Thyroid gland (tissue), 4 donors: Measurements from ENCODE around the gene TMEM128. TPM values are rescaled to one million over a fixed set of nuclear protein-coding genes. Genes with fewer than 3 reads are reported as not detected.
"Not testable (repeated sequence)": the region's sequence is repeated elsewhere in the genome, so short reads cannot be mapped to it uniquely, and the experiment has no call there.

Experiments
- DNase-seq, 2 donors: peaks; one replicate each; pipeline ENCODE4 v3.0.0-alpha.2; 2019
- H3K27ac ChIP-seq, 3 donors: fragments of 200-600 bp; sonication (generic); 1 replicate in 2 of 3; 2 replicates in 1 of 3; pipeline ENCODE4 v1.5.1; 2016 to 2019; ENCODE audit warnings: mild to moderate bottlenecking in 1 of 3, moderate library complexity in 1 of 3
- H3K27me3 ChIP-seq: fragments of 200-600 bp; sonication (generic); one replicate; pipeline ENCODE4 v1.5.1; 2019
- H3K36me3 ChIP-seq, 2 donors: fragments of 200-600 bp; sonication (generic); one replicate each; pipeline ENCODE4 v1.5.1; 2016 to 2019
- H3K4me1 ChIP-seq, 2 donors: fragments of 200-600 bp; sonication (generic); one replicate each; pipeline ENCODE4 v1.5.1; 2017 to 2019
- H3K4me3 ChIP-seq, 3 donors: fragments of 200-600 bp; sonication (generic); replicated peaks in 1 of 3; 1 replicate in 2 of 3; 2 replicates in 1 of 3; pipeline ENCODE4 v1.5.1; 2016; ENCODE audit warnings: mild to moderate bottlenecking in 1 of 3
- H3K9me3 ChIP-seq: fragments of 200-600 bp; sonication (generic); one replicate; pipeline ENCODE4 v1.5.1; 2017
- POLR2A ChIP-seq, 2 donors: fragments of 450-650 bp; IDR thresholded peaks; one replicate each; pipeline ENCODE4 v1.6.1; 2017; ENCODE audit warnings: antibody characterized with exemption in 2 of 2, mild to moderate bottlenecking in 2 of 2, moderate library complexity in 1 of 2
- WGBS, 2 donors: methylation state at CpG; one replicate each; pipeline ENCODE4 v1.1.5; 2017; 5-methylcytosine and 5-hydroxymethylcytosine counted together
- intact Hi-C: fragments of 100-400 bp; cut with DNase I; formaldehyde crosslinking; loops from one replicate; pipeline ENCODE4 v1.15.1; 2023
- total RNA-seq, 4 donors: library from RNA; depleted of rRNA; stranded (reverse); fragments of >200 nt; gene quantifications; one replicate each; pipeline ENCODE4 v1.2.3, GENCODE V29; 2016
- TF ChIP-seq, protein P1 (sequence below), 6 experiments: fragments of 200-600 bp in 3 of 6; fragments of 450-650 bp in 3 of 6; sonication (generic) in 3 of 6; IDR thresholded peaks; one replicate each; pipeline ENCODE4 v1.5.1; 2016 to 2019; ENCODE audit warnings: antibody characterized with exemption in 6 of 6, mild to moderate bottlenecking in 2 of 6, inconsistent platforms in 1 of 6, moderate library complexity in 1 of 6

Gene TMEM128
- total RNA-seq, 4 donors from 2014 or later = 24.9 to 36.8 (median 33.5) TPM

DNA sequence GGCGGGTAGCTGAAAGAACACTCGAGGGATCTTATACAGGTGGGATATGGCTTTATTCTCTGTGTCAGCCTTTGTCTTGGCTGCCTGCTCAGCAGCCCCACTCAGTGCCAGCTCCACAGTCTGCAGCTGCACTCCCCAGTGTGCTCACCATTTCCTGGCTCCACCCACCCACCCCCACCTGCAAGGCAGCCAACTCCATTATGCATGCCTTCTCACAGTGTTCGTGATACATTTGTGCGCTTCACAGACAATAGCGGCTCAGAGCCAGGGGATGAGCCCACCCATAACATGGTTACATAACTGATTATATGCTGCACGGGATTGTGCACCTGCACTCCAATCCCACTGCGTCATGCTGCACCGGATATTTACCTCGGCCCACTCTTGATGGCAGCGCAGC is 8.8 kb upstream of the TMEM128 start:
- H3K4me3 ChIP-seq = no peak overlapping the region
- no peaks in the 10 kb centered on the region for H3K4me1 ChIP-seq
- 71 to 76% methylated on average over 10 of the region's 10 CpGs for WGBS, 2 donors
- H3K27ac ChIP-seq = no peak overlapping the region
- H3K27me3 ChIP-seq = no peaks in the 10 kb centered on the region
- H3K36me3 ChIP-seq = no peaks in the 10 kb centered on the region
- DNase-seq = no peak
- intact Hi-C loops = loop anchor here (10.0 kb wide), 1 partner anchor 78 kb away; no protein-coding TSS in a partner anchor
- no peak for TF ChIP-seq POLR2A (IDR thresholded peaks at IDR 0.05)
- TF ChIP-seq, protein P1, sequence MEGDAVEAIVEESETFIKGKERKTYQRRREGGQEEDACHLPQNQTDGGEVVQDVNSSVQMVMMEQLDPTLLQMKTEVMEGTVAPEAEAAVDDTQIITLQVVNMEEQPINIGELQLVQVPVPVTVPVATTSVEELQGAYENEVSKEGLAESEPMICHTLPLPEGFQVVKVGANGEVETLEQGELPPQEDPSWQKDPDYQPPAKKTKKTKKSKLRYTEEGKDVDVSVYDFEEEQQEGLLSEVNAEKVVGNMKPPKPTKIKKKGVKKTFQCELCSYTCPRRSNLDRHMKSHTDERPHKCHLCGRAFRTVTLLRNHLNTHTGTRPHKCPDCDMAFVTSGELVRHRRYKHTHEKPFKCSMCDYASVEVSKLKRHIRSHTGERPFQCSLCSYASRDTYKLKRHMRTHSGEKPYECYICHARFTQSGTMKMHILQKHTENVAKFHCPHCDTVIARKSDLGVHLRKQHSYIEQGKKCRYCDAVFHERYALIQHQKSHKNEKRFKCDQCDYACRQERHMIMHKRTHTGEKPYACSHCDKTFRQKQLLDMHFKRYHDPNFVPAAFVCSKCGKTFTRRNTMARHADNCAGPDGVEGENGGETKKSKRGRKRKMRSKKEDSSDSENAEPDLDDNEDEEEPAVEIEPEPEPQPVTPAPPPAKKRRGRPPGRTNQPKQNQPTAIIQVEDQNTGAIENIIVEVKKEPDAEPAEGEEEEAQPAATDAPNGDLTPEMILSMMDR (IDR thresholded peaks at IDR 0.05) = no peak
- H3K9me3 ChIP-seq = no peaks in the 10 kb centered on the region

DNA sequence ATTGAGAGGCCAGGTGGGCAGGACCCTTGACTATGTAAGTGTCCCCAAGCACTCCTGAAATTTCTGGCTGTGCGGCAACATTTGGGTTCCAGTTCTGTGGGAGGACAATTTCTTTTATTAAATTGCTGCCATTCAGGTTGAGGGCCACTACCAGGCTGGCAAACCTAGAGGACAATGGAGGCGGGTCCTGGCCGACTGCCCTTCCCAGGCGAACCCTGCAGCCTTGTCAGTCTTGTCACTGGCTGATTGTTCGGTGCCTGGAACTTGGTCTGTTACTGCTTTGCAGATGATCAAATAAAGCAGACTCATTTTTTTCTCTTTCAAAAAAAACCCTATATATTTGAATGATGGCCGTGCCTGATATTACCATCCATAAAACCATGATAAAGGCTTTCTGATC is 6.6 kb upstream of the TMEM128 start:
- H3K4me3 ChIP-seq = no peak overlapping the region
- no peak for DNase-seq
- no peaks in the 10 kb centered on the region for H3K9me3 ChIP-seq
- H3K4me1 ChIP-seq = no peaks in the 10 kb centered on the region
- intact Hi-C loops = loop anchor here (10.0 kb wide), 1 partner anchor 80 kb away; no protein-coding TSS in a partner anchor
- H3K27ac ChIP-seq = no peak overlapping the region
- 64 to 74% methylated on average over 6 of the region's 6 CpGs for WGBS, 2 donors
- TF ChIP-seq, protein P1 (IDR thresholded peaks at IDR 0.05) = no peak
- TF ChIP-seq POLR2A (IDR thresholded peaks at IDR 0.05) = no peak
- no peaks in the 10 kb centered on the region for H3K27me3 ChIP-seq
- H3K36me3 ChIP-seq = no peaks in the 10 kb centered on the region

- TF ChIP-seq POLR2A (IDR thresholded peaks at IDR 0.05) = no peak
- TF ChIP-seq, protein P1 (IDR thresholded peaks at IDR 0.05) = no peak
- no peak overlapping the region for H3K27ac ChIP-seq
- no peaks in the 10 kb centered on the region for H3K4me1 ChIP-seq
- no peaks in the 10 kb centered on the region for H3K36me3 ChIP-seq
- DNase-seq = no peak
- H3K4me3 ChIP-seq = no peak overlapping the region
- H3K27me3 ChIP-seq = no peaks in the 10 kb centered on the region
- intact Hi-C loops = loop anchor here (10.0 kb wide), 1 partner anchor 81 kb away; no protein-coding TSS in a partner anchor
- WGBS, 2 donors = 76 to 84% methylated on average over 11 of the region's 11 CpGs
- H3K9me3 ChIP-seq = no peaks in the 10 kb centered on the region
Measured at GRCh38 chr4:4254199-4254598, 6.2 kb upstream of the TMEM128 start.

GRCh38 chr4:4249866-4250265 is 1.8 kb upstream of the TMEM128 start:
- WGBS, 2 donors = 84 to 87% methylated on average over 8 of the region's 8 CpGs
- no peak overlapping the region for H3K27ac ChIP-seq

GRCh38 chr4:4249342-4249741 is 1.3 kb upstream of the TMEM128 start:
- Histone ChIP-seq H3K36me3 (peaks cover 9 to 11% of the 10 kb centered on the region in 2 donors), H3K4me1 (peaks cover 11 to 15% of the 10 kb centered on the region in 2 donors)
- intact Hi-C loops = loop anchor here (5.0 kb wide), 1 partner anchor 38 kb away; no protein-coding TSS in a partner anchor
- DNase-seq, H3K4me3 ChIP-seq, H3K9me3 ChIP-seq, H3K27ac ChIP-seq, H3K27me3 ChIP-seq: not testable (repeated sequence)
- 89 to 94% methylated on average over 15 of the region's 15 CpGs for WGBS, 2 donors

More at GRCh38 chr4:4249866-4250265, 1.8 kb upstream of the TMEM128 start:
- H3K4me3 ChIP-seq = no peak overlapping the region
- peaks cover 11 to 15% of the 10 kb centered on the region in 2 donors for H3K4me1 ChIP-seq
- DNase-seq = no peak
- TF ChIP-seq POLR2A (IDR thresholded peaks at IDR 0.05) = no peak
- TF ChIP-seq, protein P1 (IDR thresholded peaks at IDR 0.05) = no peak
- H3K27me3 ChIP-seq = no peaks in the 10 kb centered on the region
- intact Hi-C loops = loop anchor here (5.0 to 10.0 kb wide), 2 partner anchors 37 to 85 kb away; no protein-coding TSS in a partner anchor
- peaks cover 6 to 7% of the 10 kb centered on the region in 2 donors for H3K36me3 ChIP-seq
- no peaks in the 10 kb centered on the region for H3K9me3 ChIP-seq
